ENCODE results near the gene CORO2B. TPM values are rescaled to one million over a fixed set of nuclear protein-coding genes. Genes with fewer than 3 reads are reported as not detected.

CORO2B gene
- polyA plus RNA-seq, 3 donors: 0.03 TPM; not detected in 2

- Histone ChIP-seq H3K9ac (ENCODE audit: insufficient read depth, low read length, poor library complexity, severe bottlenecking) (no peak overlapping the region), H2AFZ (ENCODE audit: insufficient read depth, low read depth, low read length, poor library complexity, severe bottlenecking) (no peak overlapping the region), H3K4me2 (replicated peaks; ENCODE audit: extremely low read depth, low read length, poor library complexity, severe bottlenecking) (no peak overlapping the region), H4K20me1 (ENCODE audit: insufficient read depth, low read length) (no peaks in the 10 kb centered on the region), H3K27ac (ENCODE audit: low read depth in 1 of 2, low read length in 2 of 2) (no peak overlapping the region), H3K4me3 (replicated peaks in 1 of 3; ENCODE audit: low read depth in 2 of 3, low read length in 3 of 3) (no peak overlapping the region), H3K36me3 (replicated peaks in 1 of 2; ENCODE audit: control insufficient read depth in 1 of 2, insufficient read depth in 2 of 2, low read length in 2 of 2) (no peaks in the 10 kb centered on the region), H3K9me3 (replicated peaks in 1 of 2; ENCODE audit: control insufficient read depth in 1 of 2, insufficient read depth in 1 of 2, low read length in 2 of 2) (no peaks in the 10 kb centered on the region), H3K79me2 (ENCODE audit: insufficient read depth, low read length) (no peaks in the 10 kb centered on the region), H3K4me1 (ENCODE audit: control insufficient read depth in 1 of 2, insufficient read depth in 2 of 2, low read length in 2 of 2) (peaks cover 11% of the 10 kb centered on the region in 2 donors), H3K27me3 (ENCODE audit: control insufficient read depth in 2 of 2, insufficient read depth in 2 of 2, low read length in 2 of 2) (no peaks in the 10 kb centered on the region)
- Mint-ChIP-seq H3K27ac (no peak overlapping the region), H3K27me3 (ENCODE audit: low read depth in 3 of 3) (peaks cover 0 to 9% (median 1%) of the 10 kb centered on the region in 3 donors), H3K36me3 (no peaks in the 10 kb centered on the region), H3K4me3 (no peak overlapping the region), H3K9me3 (no peaks in the 10 kb centered on the region), H3K4me1 (peaks cover 20% of the 10 kb centered on the region)
- intact Hi-C loops (cut with micrococcal nuclease): no loop called here
- WGBS (ENCODE audit: insufficient coverage): no CpG with 5 or more reads among the region's 1 CpG
- no peak for TF ChIP-seq CTCF (IDR thresholded peaks at IDR 0.05)
- DNase-seq: no peak
These were observed 42.7 kb downstream of the CORO2B start for GRCh38 chr15:68621535-68621934.

- no peak for DNase-seq
- 94% methylated on average over 10 of the region's 13 CpGs for WGBS (ENCODE audit: insufficient coverage)
- Histone ChIP-seq H3K4me3 (replicated peaks in 1 of 3; ENCODE audit: low read depth in 2 of 3, low read length in 3 of 3) (no peak overlapping the region), H3K79me2 (ENCODE audit: insufficient read depth, low read length) (no peaks in the 10 kb centered on the region), H2AFZ (ENCODE audit: insufficient read depth, low read depth, low read length, poor library complexity, severe bottlenecking) (no peak overlapping the region), H3K27me3 (ENCODE audit: control insufficient read depth in 2 of 2, insufficient read depth in 2 of 2, low read length in 2 of 2) (no peaks in the 10 kb centered on the region), H3K9ac (ENCODE audit: insufficient read depth, low read length, poor library complexity, severe bottlenecking) (no peak overlapping the region), H3K36me3 (replicated peaks in 1 of 2; ENCODE audit: control insufficient read depth in 1 of 2, insufficient read depth in 2 of 2, low read length in 2 of 2) (no peaks in the 10 kb centered on the region), H3K9me3 (replicated peaks in 1 of 2; ENCODE audit: control insufficient read depth in 1 of 2, insufficient read depth in 1 of 2, low read length in 2 of 2) (no peaks in the 10 kb centered on the region), H4K20me1 (ENCODE audit: insufficient read depth, low read length) (no peaks in the 10 kb centered on the region), H3K4me2 (replicated peaks; ENCODE audit: extremely low read depth, low read length, poor library complexity, severe bottlenecking) (no peak overlapping the region), H3K4me1 (ENCODE audit: control insufficient read depth in 1 of 2, insufficient read depth in 2 of 2, low read length in 2 of 2) (peaks cover 6% of the 10 kb centered on the region in 2 donors), H3K27ac (ENCODE audit: low read depth in 1 of 2, low read length in 2 of 2) (no peak overlapping the region)
- Mint-ChIP-seq H3K36me3 (no peaks in the 10 kb centered on the region), H3K9me3 (no peaks in the 10 kb centered on the region), H3K4me3 (no peak overlapping the region), H3K27ac (no peak overlapping the region), H3K4me1 (peaks cover 14% of the 10 kb centered on the region), H3K27me3 (ENCODE audit: low read depth in 3 of 3) (peaks cover 2 to 9% (median 2%) of the 10 kb centered on the region in 3 donors)
- no peak for TF ChIP-seq CTCF (IDR thresholded peaks at IDR 0.05)
- intact Hi-C loops (cut with micrococcal nuclease): no loop called here
These were observed 44.6 kb downstream of the CORO2B start for GRCh38 chr15:68623301-68623892.

All from CD14-positive monocyte (primary cell).